ENCODE results near the gene FEN1. TPM values are rescaled to one million over a fixed set of nuclear protein-coding genes. Genes with fewer than 3 reads are reported as not detected.
A peak's percentile ranks its signal among the peaks of the same experiment; 100 is the strongest.

FEN1 gene
- total RNA-seq, 4 donors from 2014 or later: 5.0 to 10.2 (median 7.5) TPM

DNA sequence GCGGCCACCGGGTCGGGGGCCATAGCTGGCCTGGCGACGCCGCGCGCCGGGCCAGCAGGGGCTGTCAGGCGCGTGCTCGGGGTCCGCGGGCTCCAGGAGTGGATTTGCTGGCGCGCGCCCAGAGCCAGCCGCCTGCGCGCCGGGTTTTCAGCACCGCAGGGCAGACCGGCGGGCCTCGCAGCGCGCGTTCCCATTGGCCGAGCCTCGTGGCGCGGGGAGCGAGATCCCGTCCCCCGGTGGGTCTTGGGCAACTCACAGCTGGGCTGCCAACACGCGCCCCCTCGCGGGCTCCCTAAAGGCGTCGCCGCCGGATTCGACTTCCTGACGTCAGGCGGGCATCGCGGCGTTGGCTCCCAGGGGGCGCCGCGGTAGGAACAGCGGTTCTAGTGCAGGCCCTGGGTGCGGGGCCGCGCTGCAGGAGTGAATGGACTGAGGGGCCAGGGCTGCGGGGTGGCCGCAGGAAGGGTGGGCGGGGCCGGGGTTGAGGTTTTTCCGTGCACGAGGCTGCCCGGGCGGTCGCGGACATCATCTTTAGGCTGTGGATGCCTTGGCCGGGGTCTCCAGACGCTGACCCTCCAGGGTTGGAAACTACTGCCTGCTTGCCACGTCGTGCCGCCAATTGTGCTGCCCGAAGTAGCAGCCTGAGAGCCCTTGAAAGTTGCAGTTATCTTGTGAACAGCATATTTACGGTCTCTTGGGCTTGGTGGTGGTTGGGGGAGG lies 24.2 kb downstream of the FEN1 start, which contains the start of gene FADS1:
Gene FADS1, minus strand, starts transcription at position 268 of the 720 bp plus-strand sequence. Its CDS starts 74 bp downstream, at position 194.
- Histone ChIP-seq H3K27ac (replicated peaks in 1 of 4) (peak within 1 kb of the TSS; percentile 95 to 99 (median 97)), H3K36me3 (peaks cover 7 to 15% (median 9%) of the 10 kb centered on the region in 4 donors), H3K27me3 (peaks cover 0 to 13% (median 0%) of the 10 kb centered on the region in 4 donors), H3K4me1 (peaks cover 11 to 29% (median 22%) of the 10 kb centered on the region in 4 donors), H3K9me3 (no peaks in the 10 kb centered on the region), H3K4me3 (peak within 1 kb of the TSS; percentile 71 to 88 (median 74))
- 0% methylated on average over 9 of the region's 73 CpGs for WGBS
- TF ChIP-seq EP300 (IDR thresholded peaks at IDR 0.05) (no peak), POLR2AphosphoS5 (IDR thresholded peaks at IDR 0.05) (peak; percentile 81 to 84), POLR2A (IDR thresholded peaks at IDR 0.05; ENCODE audit: low read depth) (no peak)
- TF ChIP-seq, protein P1, sequence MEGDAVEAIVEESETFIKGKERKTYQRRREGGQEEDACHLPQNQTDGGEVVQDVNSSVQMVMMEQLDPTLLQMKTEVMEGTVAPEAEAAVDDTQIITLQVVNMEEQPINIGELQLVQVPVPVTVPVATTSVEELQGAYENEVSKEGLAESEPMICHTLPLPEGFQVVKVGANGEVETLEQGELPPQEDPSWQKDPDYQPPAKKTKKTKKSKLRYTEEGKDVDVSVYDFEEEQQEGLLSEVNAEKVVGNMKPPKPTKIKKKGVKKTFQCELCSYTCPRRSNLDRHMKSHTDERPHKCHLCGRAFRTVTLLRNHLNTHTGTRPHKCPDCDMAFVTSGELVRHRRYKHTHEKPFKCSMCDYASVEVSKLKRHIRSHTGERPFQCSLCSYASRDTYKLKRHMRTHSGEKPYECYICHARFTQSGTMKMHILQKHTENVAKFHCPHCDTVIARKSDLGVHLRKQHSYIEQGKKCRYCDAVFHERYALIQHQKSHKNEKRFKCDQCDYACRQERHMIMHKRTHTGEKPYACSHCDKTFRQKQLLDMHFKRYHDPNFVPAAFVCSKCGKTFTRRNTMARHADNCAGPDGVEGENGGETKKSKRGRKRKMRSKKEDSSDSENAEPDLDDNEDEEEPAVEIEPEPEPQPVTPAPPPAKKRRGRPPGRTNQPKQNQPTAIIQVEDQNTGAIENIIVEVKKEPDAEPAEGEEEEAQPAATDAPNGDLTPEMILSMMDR (IDR thresholded peaks at IDR 0.05): peak; percentile 48 to 58 (median 50)
- peak; percentile 97 for DNase-seq (ENCODE audit: extremely low spot score)
- intact Hi-C loops (cut with DNase I): no loop called here

DNA sequence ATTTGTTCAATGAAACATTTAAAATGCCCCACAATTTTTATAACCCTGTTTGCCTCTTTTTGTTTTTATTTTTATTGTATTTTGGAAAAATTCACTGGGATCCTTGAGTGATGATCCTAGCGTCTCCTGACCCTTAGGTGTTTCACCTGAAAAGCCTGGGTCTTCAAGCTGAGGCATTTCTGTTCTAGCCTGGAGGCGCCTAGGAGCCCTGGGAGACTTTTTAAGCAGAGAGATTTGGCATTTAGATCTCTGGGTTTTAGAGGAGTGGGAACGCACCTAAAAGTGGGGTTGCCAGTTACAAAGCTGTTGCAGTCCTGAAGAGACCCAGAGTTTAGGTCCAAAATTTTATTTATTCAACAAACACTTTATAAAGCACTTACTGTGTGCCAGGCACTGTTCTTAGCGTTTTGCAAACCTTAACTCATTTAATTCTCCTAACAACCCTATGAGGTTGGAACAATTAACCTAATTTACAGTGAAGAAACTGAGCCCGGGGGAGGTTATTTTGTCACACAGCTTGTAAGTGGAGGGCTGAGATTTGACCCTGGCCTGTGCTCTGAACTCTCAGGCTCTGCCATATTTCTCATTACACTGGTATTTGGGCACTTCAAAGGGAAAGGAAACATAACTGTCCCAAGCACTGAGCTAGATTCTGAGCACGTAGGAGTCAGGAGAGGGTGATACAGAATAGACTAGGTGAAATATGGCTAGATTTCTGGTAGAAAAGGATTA lies 24.9 kb downstream of the FEN1 start:
- peaks cover 11 to 29% (median 22%) of the 10 kb centered on the region in 4 donors for H3K4me1 ChIP-seq
- peak overlapping the region; percentile 71 to 88 (median 74) for H3K4me3 ChIP-seq
- intact Hi-C loops (cut with DNase I): no loop called here
- peak overlapping the region; percentile 95 to 99 (median 97) for H3K27ac ChIP-seq (replicated peaks in 1 of 4)
- DNase-seq (ENCODE audit: extremely low spot score): no peak
- TF ChIP-seq EP300 (IDR thresholded peaks at IDR 0.05) (no peak), POLR2A (IDR thresholded peaks at IDR 0.05; ENCODE audit: low read depth) (no peak)
- TF ChIP-seq, protein P1 (IDR thresholded peaks at IDR 0.05): no peak
- 79% methylated on average over 6 of the region's 6 CpGs for WGBS
- H3K36me3 ChIP-seq: peaks cover 0 to 8% (median 2%) of the 10 kb centered on the region in 4 donors
- H3K9me3 ChIP-seq: no peaks in the 10 kb centered on the region
- H3K27me3 ChIP-seq: peaks cover 0 to 13% (median 0%) of the 10 kb centered on the region in 4 donors

DNA sequence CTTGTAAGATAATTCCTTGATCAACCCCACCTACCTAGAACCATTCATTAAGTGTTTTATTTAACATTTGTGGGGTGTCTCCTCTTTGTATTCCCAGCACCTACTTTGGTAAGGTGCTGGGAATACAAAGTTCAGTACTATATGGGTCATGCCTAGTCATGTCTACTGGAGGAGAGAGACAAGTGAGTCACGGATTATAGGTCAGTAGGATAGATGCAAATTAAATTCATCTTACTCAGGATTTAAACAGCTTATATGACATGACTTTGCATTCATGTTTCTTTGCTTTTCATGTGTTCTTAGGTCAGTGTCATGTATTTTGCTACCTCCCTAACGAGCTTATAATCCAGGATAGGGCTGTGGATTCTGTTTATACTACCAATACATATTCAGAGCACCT lies 27.5 kb downstream of the FEN1 start:
- peaks cover 7 to 23% (median 17%) of the 10 kb centered on the region in 4 donors for H3K4me1 ChIP-seq
- WGBS: 88% methylated on average over 2 of the region's 2 CpGs
- no peaks in the 10 kb centered on the region for H3K36me3 ChIP-seq
- H3K9me3 ChIP-seq: no peaks in the 10 kb centered on the region
- no peak for DNase-seq (ENCODE audit: extremely low spot score)
- no peak overlapping the region for H3K4me3 ChIP-seq
- no peak for TF ChIP-seq EP300 (IDR thresholded peaks at IDR 0.05)
- no peak for TF ChIP-seq POLR2A (IDR thresholded peaks at IDR 0.05; ENCODE audit: low read depth)
- TF ChIP-seq POLR2AphosphoS5 (IDR thresholded peaks at IDR 0.05): no peak
- TF ChIP-seq, protein P1 (IDR thresholded peaks at IDR 0.05): no peak
- H3K27ac ChIP-seq (replicated peaks in 1 of 4): no peak overlapping the region
- H3K27me3 ChIP-seq: peaks cover 0 to 8% (median 0%) of the 10 kb centered on the region in 4 donors
- intact Hi-C loops (cut with DNase I): no loop called here

DNA sequence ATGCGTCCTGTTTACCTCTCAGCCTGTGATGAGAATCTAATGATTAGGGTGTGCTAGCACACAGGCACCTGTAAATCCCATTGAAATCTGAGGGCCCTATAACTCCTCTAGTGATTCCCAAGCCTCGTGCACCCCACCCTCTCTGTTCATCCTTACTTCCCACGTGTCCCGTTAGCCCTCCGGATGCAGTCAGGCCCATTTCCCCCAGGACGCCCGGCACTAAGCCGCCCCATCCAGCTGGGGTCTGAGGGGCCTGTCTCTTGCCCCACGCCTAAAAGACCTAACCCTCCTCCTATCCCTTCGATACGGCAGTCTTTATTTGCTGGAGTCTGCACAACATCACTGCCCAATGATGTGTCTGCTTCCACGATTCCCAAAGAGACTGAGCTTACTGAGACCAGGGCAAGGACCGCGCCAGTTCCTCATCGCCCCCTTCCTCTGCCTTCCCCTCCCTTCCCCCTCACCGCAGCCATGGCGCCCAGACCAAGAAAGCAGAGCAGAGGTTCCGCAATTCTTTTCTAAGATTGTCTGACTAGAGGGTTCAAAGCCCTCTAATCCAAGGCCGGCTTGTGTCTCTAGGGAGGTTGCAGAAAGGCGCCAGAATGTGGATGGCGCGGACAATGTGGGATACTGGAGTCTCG lies 34.3 kb downstream of the FEN1 start:
- peak overlapping the region; percentile 77 to 91 (median 86) for H3K27ac ChIP-seq (replicated peaks in 1 of 4)
- H3K36me3 ChIP-seq: no peaks in the 10 kb centered on the region
- intact Hi-C loops (cut with DNase I): no loop called here
- peak overlapping the region; percentile 59 to 68 (median 62) for H3K4me3 ChIP-seq
- WGBS: 22% methylated on average over 19 of the region's 23 CpGs
- no peaks in the 10 kb centered on the region for H3K27me3 ChIP-seq
- H3K9me3 ChIP-seq: no peaks in the 10 kb centered on the region
- TF ChIP-seq EP300 (IDR thresholded peaks at IDR 0.05): no peak
- no peak for TF ChIP-seq POLR2AphosphoS5 (IDR thresholded peaks at IDR 0.05)
- TF ChIP-seq, protein P1 (IDR thresholded peaks at IDR 0.05): no peak
- TF ChIP-seq POLR2A (IDR thresholded peaks at IDR 0.05; ENCODE audit: low read depth): no peak
- no peak for DNase-seq (ENCODE audit: extremely low spot score)
- peaks cover 18 to 55% (median 52%) of the 10 kb centered on the region in 4 donors for H3K4me1 ChIP-seq

Measured in esophagus muscularis mucosa (tissue), 4 donors.